ENCODE results near the gene KIF17.
"Not testable (repeated sequence)": the region's sequence is repeated elsewhere in the genome, so short reads cannot be mapped to it uniquely, and the experiment has no call there.

Gene KIF17

GRCh38 chr1:20727746-20728316 lies 10.0 kb upstream of the KIF17 start:
- no peak for DNase-seq (ENCODE audit: low read depth in 2 of 2)

GRCh38 chr1:20726932-20727745 lies 9.3 kb upstream of the KIF17 start:
- DNase-seq (ENCODE audit: low read depth in 2 of 2): no peak

- DNase-seq (ENCODE audit: low read depth in 2 of 2): no peak
Observed at GRCh38 chr1:20726118-20726911, 8.5 kb upstream of the KIF17 start.

- no peak for DNase-seq (ENCODE audit: low read depth in 2 of 2)
Observed at GRCh38 chr1:20725189-20726117, 7.6 kb upstream of the KIF17 start.

- DNase-seq (ENCODE audit: low read depth in 2 of 2): no peak
Observed at GRCh38 chr1:20724364-20725188, 6.8 kb upstream of the KIF17 start.

- no peak for DNase-seq (ENCODE audit: low read depth in 2 of 2)
Observed at GRCh38 chr1:20723537-20724363, 5.9 kb upstream of the KIF17 start.

GRCh38 chr1:20723159-20723536 lies 5.3 kb upstream of the KIF17 start:
- no peak for DNase-seq (ENCODE audit: low read depth in 2 of 2)

GRCh38 chr1:20721117-20722061 lies 3.6 kb upstream of the KIF17 start:
- DNase-seq (ENCODE audit: low read depth in 2 of 2): no peak

- DNase-seq (ENCODE audit: low read depth in 2 of 2): no peak
Observed at GRCh38 chr1:20720631-20721091, 2.9 kb upstream of the KIF17 start.

GRCh38 chr1:20719871-20720620 lies 2.2 kb upstream of the KIF17 start:
- DNase-seq (ENCODE audit: low read depth in 2 of 2): no peak

- no peak for DNase-seq (ENCODE audit: low read depth in 2 of 2)
Observed at GRCh38 chr1:20719261-20719660, 1.5 kb upstream of the KIF17 start.

GRCh38 chr1:20718343-20718882 lies 606 bp upstream of the KIF17 start:
- not testable (repeated sequence) for DNase-seq (ENCODE audit: low read depth in 2 of 2)

- no peak for DNase-seq (ENCODE audit: low read depth in 2 of 2)
Observed at GRCh38 chr1:20716232-20716631, 1.6 kb downstream of the KIF17 start.

GRCh38 chr1:20715406-20715805 lies 2.4 kb downstream of the KIF17 start:
- no peak for DNase-seq (ENCODE audit: low read depth in 2 of 2)

- no peak for DNase-seq (ENCODE audit: low read depth in 2 of 2)
Observed at GRCh38 chr1:20713440-20713839, 4.4 kb downstream of the KIF17 start.

GRCh38 chr1:20712215-20712577 lies 5.6 kb downstream of the KIF17 start:
- no peak for DNase-seq (ENCODE audit: low read depth in 2 of 2)
